GM15510 (cell line): ENCODE data around the gene COL9A2.

Experiments
- POLR2A ChIP-seq: IDR thresholded peaks from 3 replicates; pipeline ENCODE4 v1.6.1; 2011; ENCODE audit warnings: borderline replicate concordance; ENCODE audit not compliant: insufficient read length; ENCODE audit errors: extremely low read depth

The COL9A2 gene

DNA sequence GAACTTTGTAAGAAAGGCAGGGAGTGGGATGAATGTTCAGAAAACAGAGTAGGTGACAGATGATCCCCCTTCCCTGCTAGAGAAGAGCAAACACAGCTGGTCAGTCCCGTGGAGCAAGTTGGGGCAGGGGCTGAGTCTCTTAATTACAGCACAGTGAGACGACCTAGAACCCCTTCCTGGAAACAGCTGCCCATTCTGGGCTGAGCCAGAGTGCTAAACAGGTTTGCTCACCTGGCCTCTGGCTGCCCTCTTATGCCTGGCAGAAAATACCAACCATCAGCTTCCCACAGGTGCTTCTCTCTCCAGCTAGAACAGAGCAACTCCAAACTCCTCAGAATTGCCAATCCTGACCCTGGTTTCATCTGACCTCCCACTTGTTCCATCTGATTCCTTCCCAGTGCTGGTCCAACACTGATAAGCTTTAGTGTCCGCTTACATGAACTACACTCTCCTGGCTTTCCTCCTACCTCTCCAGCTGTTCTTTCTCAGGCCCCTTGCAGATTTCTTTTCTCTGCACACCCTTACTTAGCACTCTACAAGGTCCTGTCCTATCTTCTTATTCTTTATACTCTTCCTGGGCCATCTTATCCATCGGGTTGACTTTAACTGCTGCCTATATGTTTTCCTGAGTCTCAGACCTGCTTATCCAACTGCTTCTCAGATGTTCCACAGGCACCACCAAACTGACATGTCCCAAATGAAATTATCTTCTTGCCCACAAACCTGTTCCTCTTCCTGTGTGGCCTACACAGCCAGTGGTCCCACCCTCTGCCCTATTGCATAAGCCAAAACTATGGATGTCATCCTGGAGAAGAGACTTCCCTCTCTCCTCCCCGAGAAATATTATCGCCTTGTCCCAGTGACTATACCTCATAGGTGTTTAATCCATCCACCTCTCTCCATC, 22.6 kb upstream of the COL9A2 start:
- no peak for TF ChIP-seq POLR2A

- no peak for TF ChIP-seq POLR2A
These were observed 21.8 kb upstream of the COL9A2 start for GRCh38 chr1:40338745-40339419.

DNA sequence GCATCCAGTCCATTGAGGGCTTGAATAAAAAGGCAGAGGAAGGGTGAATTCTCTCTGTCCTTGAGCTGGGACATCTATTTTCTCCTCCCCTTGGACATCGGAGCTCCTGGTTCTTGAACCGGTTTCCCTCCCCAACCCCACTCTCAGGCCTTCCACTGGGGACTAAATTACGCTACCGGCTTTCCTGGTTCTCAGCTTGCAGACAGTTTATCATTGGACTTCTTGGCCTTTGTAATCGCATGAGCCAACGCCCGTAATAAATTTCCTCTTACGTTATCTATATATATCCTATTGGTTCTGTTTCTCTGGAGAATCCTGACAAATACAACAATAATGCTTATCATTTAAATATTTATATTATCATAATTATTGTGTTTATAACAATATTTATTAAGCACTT, 20.4 kb upstream of the COL9A2 start:
- no peak for TF ChIP-seq POLR2A

DNA sequence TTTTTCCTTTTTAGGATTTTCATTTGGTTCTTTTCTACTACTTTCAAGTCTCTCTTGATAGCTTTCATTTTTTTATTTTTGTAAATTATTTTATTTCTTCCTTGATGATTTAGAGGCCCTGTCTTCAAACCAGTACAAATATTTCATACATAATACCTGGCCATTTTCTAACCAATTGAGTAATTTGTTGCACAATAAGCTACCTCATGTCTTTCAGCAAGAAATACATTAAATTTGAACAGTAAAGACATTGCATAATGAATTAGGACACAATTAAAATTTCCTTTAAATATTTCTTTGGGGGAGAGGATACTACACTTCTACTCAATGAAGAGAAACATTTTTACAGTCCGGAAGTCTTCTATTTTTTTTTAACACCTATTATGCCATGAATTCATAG, 15.6 kb upstream of the COL9A2 start:
- no peak for TF ChIP-seq POLR2A

DNA sequence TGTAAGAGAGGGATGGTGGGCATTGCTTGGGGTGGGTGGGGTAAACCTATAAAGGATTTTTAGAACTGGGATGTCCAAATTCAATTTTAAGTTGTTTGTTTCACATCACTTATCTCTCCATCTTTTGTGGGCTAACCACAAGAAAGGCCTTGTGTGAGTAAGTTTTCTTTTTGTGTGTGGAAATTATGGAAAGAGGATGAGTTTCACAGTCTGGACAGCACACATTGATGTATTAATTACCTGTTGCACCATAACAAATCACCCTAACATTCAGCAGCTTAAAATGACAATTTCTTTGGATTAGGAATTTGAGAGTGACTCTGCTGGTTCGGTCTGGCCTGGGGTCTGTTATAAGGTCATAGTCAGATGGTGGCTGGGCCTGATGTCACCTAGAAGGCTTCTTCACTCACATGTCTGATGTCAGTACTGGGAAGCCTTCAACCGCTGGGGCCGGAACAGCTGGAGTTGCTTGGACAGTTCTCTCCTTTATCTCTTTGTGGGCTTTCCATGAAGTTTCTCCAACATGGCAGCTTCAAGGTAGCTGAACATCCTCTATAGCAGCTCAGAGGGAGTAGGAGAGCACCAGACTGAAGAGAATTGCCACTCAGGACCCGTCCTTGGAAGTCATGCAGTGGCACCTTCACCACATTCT, 2.0 kb upstream of the COL9A2 start:
- no peak for TF ChIP-seq POLR2A

DNA sequence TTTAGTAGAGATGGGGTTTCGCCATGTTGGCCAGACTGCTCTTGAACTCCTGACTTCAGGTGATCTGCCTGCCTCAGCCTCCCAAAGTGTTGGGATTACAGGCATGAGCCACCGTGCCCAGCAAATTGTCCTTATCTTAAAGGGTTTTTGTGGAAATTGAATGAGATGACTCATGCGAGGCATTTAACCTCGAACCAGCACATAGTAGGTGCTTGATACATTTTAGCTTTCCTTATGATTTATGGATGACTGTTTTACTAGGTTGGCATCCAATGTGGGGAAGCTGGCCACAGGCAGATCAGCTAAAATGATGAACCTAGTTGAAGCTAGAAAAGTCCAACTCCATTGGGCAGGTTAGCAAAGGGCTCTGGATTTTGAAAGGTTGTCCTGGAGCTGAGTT, 1.4 kb upstream of the COL9A2 start:
- no peak for TF ChIP-seq POLR2A

DNA sequence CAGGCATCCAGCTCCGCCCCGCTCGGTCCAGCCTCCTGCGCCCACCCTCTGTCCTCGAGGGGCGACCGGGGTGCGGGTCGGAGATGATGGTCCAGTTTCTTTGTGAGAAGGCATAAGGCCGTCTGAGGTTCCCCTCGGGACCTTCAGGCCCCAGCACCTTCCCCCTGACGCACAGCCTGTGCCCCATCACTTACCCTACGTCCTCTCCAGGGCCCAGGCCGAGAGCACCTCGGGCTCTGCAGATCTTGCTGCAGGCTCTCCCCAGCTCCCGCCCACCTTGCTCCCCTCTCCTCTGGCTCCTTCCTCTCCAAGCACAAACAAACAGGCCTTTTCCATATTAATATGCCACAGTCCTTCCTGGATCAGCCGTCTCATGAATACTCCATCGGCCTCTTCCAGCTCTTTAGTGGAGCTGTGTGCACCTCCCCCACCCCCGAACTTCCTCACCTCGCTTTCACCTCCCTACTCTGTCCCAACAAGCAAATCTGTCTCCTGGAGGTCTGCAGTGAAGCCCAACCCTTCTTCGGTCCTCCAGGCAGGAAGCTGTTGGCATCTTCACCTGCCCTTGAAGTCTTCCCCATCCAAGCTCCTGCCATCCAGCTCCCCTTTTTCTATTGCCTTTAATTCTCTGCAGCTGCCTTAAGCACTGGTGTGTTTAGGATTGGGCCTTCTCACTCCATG, 448 bp upstream of the COL9A2 start:
- no peak for TF ChIP-seq POLR2A

- TF ChIP-seq POLR2A = no peak
These were observed 1.1 kb downstream of the COL9A2 start for GRCh38 chr1:40315795-40316594.

- TF ChIP-seq POLR2A = peak; percentile 39
These were observed 1.8 kb downstream of the COL9A2 start for GRCh38 chr1:40315239-40315794.

GRCh38 chr1:40314721-40315238, 2.3 kb downstream of the COL9A2 start:
- TF ChIP-seq POLR2A = no peak

GRCh38 chr1:40313958-40314720, 2.9 kb downstream of the COL9A2 start:
- no peak for TF ChIP-seq POLR2A

- no peak for TF ChIP-seq POLR2A
These were observed 3.6 kb downstream of the COL9A2 start for GRCh38 chr1:40313329-40313957.

- TF ChIP-seq POLR2A = peak; percentile 49
These were observed 4.6 kb downstream of the COL9A2 start for GRCh38 chr1:40312238-40313205.
